PC-3 (cell line): ENCODE measurements around the gene TAS1R3. TPM values are rescaled to one million over a fixed set of nuclear protein-coding genes. Genes with fewer than 3 reads are reported as not detected.

Experiments
- ATAC-seq: fragments of 200-7000 bp; cut with Tn5 transposase; 2 replicates; pipeline ENCODE4 v1.9.1; 2020; ENCODE audit warnings: mild to moderate bottlenecking, moderate library complexity
- BruUV-seq: library from RNA; stranded (reverse); fragments of 400-500 nt; replicated peaks from 2 replicates; lab custom pipeline; 2021; lab: Mats Ljungman, UMichigan
- CTCF ChIA-PET: fragments of 300-600 bp; sonication (Branson Sonifier 250); formaldehyde crosslinking; loops from one replicate; lab custom pipeline; 2022; ENCODE audit warnings: antibody characterized with exemption; lab: Charles Lee
- POLR2A ChIA-PET: fragments of 300-600 bp; sonication (Branson Sonifier 250); formaldehyde crosslinking; loops from one replicate; lab custom pipeline; 2022; ENCODE audit warnings: antibody characterized with exemption; ENCODE audit not compliant: unreplicated experiment; lab: Charles Lee
- DNase-seq: peaks from one replicate; pipeline ENCODE4 v3.0.0-alpha.2; 2015
- H2AFZ ChIP-seq: fragments of 300-600 bp; sonication (generic); 2 replicates; pipeline ENCODE4 v1.6.0; 2016; ENCODE audit warnings: antibody characterized with exemption, low read length
- H3F3A ChIP-seq: fragments of 300-600 bp; sonication (generic); one replicate; pipeline ENCODE4 v1.6.0; 2017; ENCODE audit warnings: antibody characterized with exemption, low read length, control low read depth, mild to moderate bottlenecking; ENCODE audit not compliant: unreplicated experiment
- H3K27ac ChIP-seq: fragments of 300-600 bp; sonication (generic); 2 replicates; pipeline ENCODE4 v1.5.1; 2016; ENCODE audit warnings: mild to moderate bottlenecking, low read length
- H3K27me3 ChIP-seq: fragments of 300-600 bp; sonication (generic); 2 replicates; pipeline ENCODE4 v1.6.1; 2016; ENCODE audit warnings: low read length, mixed read lengths
- H3K36me3 ChIP-seq: fragments of 300-600 bp; sonication (generic); 2 replicates; pipeline ENCODE4 v1.6.1; 2016; ENCODE audit warnings: low read depth, mixed run types, low read length, mixed read lengths
- H3K4me1 ChIP-seq: fragments of 300-600 bp; sonication (generic); 2 replicates; pipeline ENCODE4 v1.5.1; 2016; ENCODE audit warnings: low read length; ENCODE audit not compliant: insufficient read depth
- H3K4me2 ChIP-seq: fragments of 300-600 bp; sonication (generic); 2 replicates; pipeline ENCODE4 v1.6.0; 2016; ENCODE audit warnings: low read length
- H3K4me3 ChIP-seq: fragments of 300-600 bp; sonication (generic); 2 replicates; pipeline ENCODE4 v1.5.1; 2016; ENCODE audit warnings: mild to moderate bottlenecking, low read length, mixed read lengths
- H3K79me2 ChIP-seq: fragments of 300-600 bp; sonication (generic); 2 replicates; pipeline ENCODE4 v1.6.1; 2017; ENCODE audit warnings: low read length, mixed read lengths
- H3K9ac ChIP-seq: fragments of 300-600 bp; sonication (generic); 2 replicates; pipeline ENCODE4 v1.6.0; 2016; ENCODE audit warnings: mild to moderate bottlenecking, low read length
- H3K9me2 ChIP-seq: fragments of 300-600 bp; sonication (generic); replicated peaks from 2 replicates; pipeline ENCODE4 v1.6.1; 2016; ENCODE audit warnings: mixed run types, low read length, mixed read lengths
- H3K9me3 ChIP-seq: fragments of 300-600 bp; sonication (generic); 2 replicates; pipeline ENCODE4 v1.6.1; 2016; ENCODE audit warnings: low read length, mixed read lengths
- H4K20me1 ChIP-seq: fragments of 300-600 bp; sonication (generic); 2 replicates; pipeline ENCODE4 v1.6.1; 2016; ENCODE audit warnings: low read length, mixed read lengths
- EZH2 ChIP-seq: fragments of 300-600 bp; sonication (generic); IDR thresholded peaks from one replicate; pipeline ENCODE4 v1.6.1; 2017; ENCODE audit warnings: antibody characterized with exemption, mild to moderate bottlenecking, low read length; ENCODE audit not compliant: unreplicated experiment
- EZH2phosphoT487 ChIP-seq: fragments of 300-600 bp; sonication (generic); IDR thresholded peaks from 2 replicates; pipeline ENCODE4 v1.6.1; 2018; ENCODE audit warnings: mild to moderate bottlenecking, antibody characterized with exemption, low read length, borderline replicate concordance
- intact Hi-C: fragments of 100-400 bp; cut with micrococcal nuclease; formaldehyde crosslinking; loops from 2 replicates; pipeline ENCODE4 v1.9.0; 2023
- total RNA-seq: library from RNA; depleted of rRNA; stranded (reverse); fragments of >200 nt; gene quantifications from 2 replicates; pipeline ENCODE4 v1.2.3, GENCODE V29; 2014
- TF ChIP-seq, protein P1 (sequence below): fragments of 300-600 bp; sonication (generic); conservative IDR thresholded peaks from 2 replicates; pipeline ENCODE4 v1.5.1; 2017; ENCODE audit warnings: antibody characterized with exemption, low read depth, mild to moderate bottlenecking, low read length

The TAS1R3 gene
- total RNA-seq, 1 experiment from 2014 or later: 1.9 TPM

- CTCF ChIA-PET: no interaction called here
- no peaks in the 10 kb centered on the region for H3K9me3 ChIP-seq
- peaks cover 3% of the 10 kb centered on the region for H3F3A ChIP-seq
- H3K27me3 ChIP-seq: no peaks in the 10 kb centered on the region
- BruUV-seq: no TSS peak
- no peak for TF ChIP-seq EZH2phosphoT487
- TF ChIP-seq, protein P1, sequence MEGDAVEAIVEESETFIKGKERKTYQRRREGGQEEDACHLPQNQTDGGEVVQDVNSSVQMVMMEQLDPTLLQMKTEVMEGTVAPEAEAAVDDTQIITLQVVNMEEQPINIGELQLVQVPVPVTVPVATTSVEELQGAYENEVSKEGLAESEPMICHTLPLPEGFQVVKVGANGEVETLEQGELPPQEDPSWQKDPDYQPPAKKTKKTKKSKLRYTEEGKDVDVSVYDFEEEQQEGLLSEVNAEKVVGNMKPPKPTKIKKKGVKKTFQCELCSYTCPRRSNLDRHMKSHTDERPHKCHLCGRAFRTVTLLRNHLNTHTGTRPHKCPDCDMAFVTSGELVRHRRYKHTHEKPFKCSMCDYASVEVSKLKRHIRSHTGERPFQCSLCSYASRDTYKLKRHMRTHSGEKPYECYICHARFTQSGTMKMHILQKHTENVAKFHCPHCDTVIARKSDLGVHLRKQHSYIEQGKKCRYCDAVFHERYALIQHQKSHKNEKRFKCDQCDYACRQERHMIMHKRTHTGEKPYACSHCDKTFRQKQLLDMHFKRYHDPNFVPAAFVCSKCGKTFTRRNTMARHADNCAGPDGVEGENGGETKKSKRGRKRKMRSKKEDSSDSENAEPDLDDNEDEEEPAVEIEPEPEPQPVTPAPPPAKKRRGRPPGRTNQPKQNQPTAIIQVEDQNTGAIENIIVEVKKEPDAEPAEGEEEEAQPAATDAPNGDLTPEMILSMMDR: no peak
- H3K79me2 ChIP-seq: peaks cover 15% of the 10 kb centered on the region
- ATAC-seq (no peak), DNase-seq (no peak)
- no peaks in the 10 kb centered on the region for H3K36me3 ChIP-seq
- H3K27ac ChIP-seq: no peak overlapping the region
- intact Hi-C loops: no loop called here
- POLR2A ChIA-PET: no interaction called here
- H3K9me2 ChIP-seq: no peaks in the 10 kb centered on the region
- no peak overlapping the region for H2AFZ ChIP-seq
- no peaks in the 10 kb centered on the region for H4K20me1 ChIP-seq
- H3K4me3 ChIP-seq: no peak overlapping the region
- peaks cover 49% of the 10 kb centered on the region for H3K4me1 ChIP-seq
- H3K9ac ChIP-seq: no peak overlapping the region
- H3K4me2 ChIP-seq: no peak overlapping the region
Observed at GRCh38 chr1:1356166-1356795, 25.2 kb downstream of the TAS1R3 start.

- H3K4me3 ChIP-seq: no peak overlapping the region
- no peak overlapping the region for H3K9ac ChIP-seq
- peaks cover 45% of the 10 kb centered on the region for H3K4me1 ChIP-seq
- no peaks in the 10 kb centered on the region for H3K36me3 ChIP-seq
- BruUV-seq: no TSS peak
- POLR2A ChIA-PET: no interaction called here
- peaks cover 10% of the 10 kb centered on the region; the same call in 1 of the 2 replicates for H3K79me2 ChIP-seq
- H3K27me3 ChIP-seq: no peaks in the 10 kb centered on the region
- H3K27ac ChIP-seq: no peak overlapping the region
- TF ChIP-seq EZH2phosphoT487: no peak
- TF ChIP-seq EZH2: no peak
- TF ChIP-seq, protein P1: no peak
- no peak for DNase-seq
- ATAC-seq: peak; percentile 0; the same call in 1 of the 2 replicates
- no peaks in the 10 kb centered on the region for H3K9me3 ChIP-seq
- H3K4me2 ChIP-seq: no peak overlapping the region
- H3K9me2 ChIP-seq: no peaks in the 10 kb centered on the region
- no peaks in the 10 kb centered on the region for H4K20me1 ChIP-seq
- no peak overlapping the region for H2AFZ ChIP-seq
- intact Hi-C loops: no loop called here
- CTCF ChIA-PET: no interaction called here
- H3F3A ChIP-seq: peaks cover 3% of the 10 kb centered on the region
Observed at GRCh38 chr1:1356796-1357401, 25.8 kb downstream of the TAS1R3 start.

GRCh38 chr1:1357871-1358432 is 26.9 kb downstream of the TAS1R3 start:
- intact Hi-C loops: no loop called here
- ATAC-seq (no peak), DNase-seq (no peak)
- no peaks in the 10 kb centered on the region for H4K20me1 ChIP-seq
- TF ChIP-seq, protein P1: no peak
- TF ChIP-seq EZH2 (no peak), EZH2phosphoT487 (no peak)
- no peaks in the 10 kb centered on the region for H3F3A ChIP-seq
- H3K4me1 ChIP-seq: peaks cover 42% of the 10 kb centered on the region
- no peak overlapping the region for H2AFZ ChIP-seq
- no peak overlapping the region for H3K27ac ChIP-seq
- no peaks in the 10 kb centered on the region for H3K9me2 ChIP-seq
- no peak overlapping the region for H3K4me2 ChIP-seq
- CTCF ChIA-PET: no interaction called here
- no TSS peak for BruUV-seq
- H3K79me2 ChIP-seq: no peaks in the 10 kb centered on the region; the same call in 1 of the 2 replicates
- no peaks in the 10 kb centered on the region for H3K9me3 ChIP-seq
- no peaks in the 10 kb centered on the region for H3K36me3 ChIP-seq
- no peak overlapping the region for H3K9ac ChIP-seq
- POLR2A ChIA-PET: no interaction called here
- no peak overlapping the region for H3K4me3 ChIP-seq
- no peaks in the 10 kb centered on the region for H3K27me3 ChIP-seq
